Stimulated activated CD4-positive, alpha-beta T cell treated with anti-CD3 and anti-CD28 coated beads, Interleukin-1b, Interleukin-23, amount 100 ng/mL, for 1 hour (primary cell): Measurements from ENCODE around the gene ACTR3C.
"Not testable (repeated sequence)": the region's sequence is repeated elsewhere in the genome, so short reads cannot be mapped to it uniquely, and the experiment has no call there.

Experiments
- DNase-seq, 2 donors: peaks; one replicate each; pipeline ENCODE4 v3.0.0-alpha.2; 2020; ENCODE audit warnings: low read depth in 2 of 2

The ACTR3C gene

DNA sequence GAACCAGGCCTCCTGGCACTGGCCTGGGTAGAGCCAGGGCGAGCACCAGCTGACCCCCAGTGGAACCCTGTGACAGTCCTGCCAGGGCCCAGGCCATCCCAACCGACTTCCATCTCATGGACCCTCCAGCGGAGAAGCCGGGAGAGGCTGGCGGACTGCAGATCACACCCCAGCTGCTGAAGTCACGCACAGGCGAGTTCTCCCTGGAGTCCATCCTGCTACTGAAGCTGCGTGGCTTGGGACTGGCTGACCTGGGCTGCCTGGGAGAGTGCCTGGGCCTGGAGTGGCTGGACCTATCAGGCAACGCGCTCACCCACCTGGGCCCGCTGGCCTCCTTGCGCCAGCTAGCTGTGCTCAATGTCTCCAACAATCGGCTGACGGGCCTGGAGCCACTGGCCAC lies 13.4 kb upstream of the ACTR3C start:
- DNase-seq: no peak

DNA sequence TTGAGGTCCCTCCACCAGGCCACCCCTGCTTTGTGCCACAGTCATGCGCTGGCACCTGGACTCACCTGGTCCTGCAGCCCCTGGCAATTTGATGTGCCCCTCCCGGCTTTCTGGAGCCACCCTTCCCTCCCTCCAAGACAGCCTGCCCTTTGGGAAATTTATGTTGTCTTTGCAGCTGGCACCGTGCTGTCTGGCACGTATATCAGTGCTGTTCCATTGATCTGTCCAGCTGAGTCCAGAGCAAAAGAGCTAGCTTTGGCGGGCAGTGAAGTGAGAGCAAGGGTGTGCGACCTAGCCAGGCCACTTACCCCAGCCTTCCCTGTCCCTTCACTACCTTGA lies 12.4 kb upstream of the ACTR3C start:
- DNase-seq: no peak

DNA sequence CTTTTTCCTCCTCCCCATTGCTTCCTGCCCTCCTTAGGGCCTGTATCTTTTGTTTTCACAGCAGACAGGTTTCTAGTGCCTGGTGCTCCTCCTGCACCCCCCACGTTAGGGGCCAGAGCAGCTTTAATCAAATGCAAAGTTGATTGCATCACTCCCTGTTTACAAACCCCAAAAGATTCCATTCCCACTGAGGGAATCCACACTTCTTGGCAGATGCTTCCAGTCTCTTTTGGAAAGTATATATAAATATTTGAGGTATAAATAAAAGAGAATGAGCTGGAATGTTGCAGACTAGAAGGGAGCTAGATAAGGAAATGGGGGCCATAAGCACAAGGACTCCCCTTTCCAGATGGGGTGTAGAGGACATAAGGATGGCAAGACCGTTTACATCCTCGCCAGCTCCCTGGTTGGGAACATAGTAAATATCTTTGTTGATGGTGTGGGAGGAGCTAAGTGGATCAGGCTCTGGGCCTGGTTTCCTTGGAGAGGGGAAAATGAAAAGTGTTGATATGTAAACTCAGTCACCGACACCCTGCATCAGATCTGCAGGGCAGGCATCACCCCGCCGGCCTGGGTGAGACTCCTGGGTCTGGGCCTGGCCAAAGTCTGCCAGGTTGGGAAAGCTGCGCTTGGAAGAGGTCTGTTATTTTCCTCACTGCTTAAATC lies 11.9 kb upstream of the ACTR3C start:
- no peak for DNase-seq

DNA sequence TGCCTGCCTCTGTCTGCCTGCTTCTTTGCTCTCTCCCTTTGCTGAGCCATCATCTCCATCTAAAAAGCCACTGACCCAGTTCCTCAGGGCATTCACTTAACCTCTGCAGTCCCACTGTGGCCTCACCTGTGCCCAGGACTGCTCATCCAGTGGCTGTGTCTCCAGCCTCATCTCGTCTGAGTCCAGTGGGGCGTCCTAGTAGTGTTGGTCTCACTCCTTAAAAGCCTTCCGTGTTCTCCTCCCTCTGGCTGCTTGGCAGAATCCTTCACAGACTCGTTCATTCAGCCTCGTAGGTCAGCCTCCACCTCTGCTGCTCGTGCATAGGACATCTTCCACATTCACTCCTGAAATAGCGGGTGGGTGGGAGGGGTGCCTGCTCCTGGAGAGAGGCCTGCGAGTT lies 10.8 kb upstream of the ACTR3C start:
- no peak for DNase-seq

DNA sequence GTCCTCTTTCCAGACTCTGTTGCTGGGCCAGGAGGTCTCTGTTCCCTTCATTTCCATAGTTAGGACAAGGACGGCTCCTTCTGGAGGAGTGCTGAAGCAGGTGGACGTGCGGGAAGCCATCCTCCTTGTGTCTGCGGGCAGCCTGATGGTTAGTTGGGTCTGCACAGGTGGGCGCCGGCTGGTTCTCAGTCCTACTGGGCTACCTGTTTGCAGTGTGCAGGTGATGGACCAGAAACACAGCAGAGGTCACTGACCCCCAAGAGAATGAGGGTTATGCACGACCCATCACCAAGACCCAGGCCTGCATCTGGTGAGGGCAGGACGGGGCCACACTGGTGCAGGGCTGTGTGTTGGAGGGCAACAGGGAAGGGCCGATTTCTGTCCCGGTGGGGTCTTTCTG lies 10.3 kb upstream of the ACTR3C start:
- no peak for DNase-seq

DNA sequence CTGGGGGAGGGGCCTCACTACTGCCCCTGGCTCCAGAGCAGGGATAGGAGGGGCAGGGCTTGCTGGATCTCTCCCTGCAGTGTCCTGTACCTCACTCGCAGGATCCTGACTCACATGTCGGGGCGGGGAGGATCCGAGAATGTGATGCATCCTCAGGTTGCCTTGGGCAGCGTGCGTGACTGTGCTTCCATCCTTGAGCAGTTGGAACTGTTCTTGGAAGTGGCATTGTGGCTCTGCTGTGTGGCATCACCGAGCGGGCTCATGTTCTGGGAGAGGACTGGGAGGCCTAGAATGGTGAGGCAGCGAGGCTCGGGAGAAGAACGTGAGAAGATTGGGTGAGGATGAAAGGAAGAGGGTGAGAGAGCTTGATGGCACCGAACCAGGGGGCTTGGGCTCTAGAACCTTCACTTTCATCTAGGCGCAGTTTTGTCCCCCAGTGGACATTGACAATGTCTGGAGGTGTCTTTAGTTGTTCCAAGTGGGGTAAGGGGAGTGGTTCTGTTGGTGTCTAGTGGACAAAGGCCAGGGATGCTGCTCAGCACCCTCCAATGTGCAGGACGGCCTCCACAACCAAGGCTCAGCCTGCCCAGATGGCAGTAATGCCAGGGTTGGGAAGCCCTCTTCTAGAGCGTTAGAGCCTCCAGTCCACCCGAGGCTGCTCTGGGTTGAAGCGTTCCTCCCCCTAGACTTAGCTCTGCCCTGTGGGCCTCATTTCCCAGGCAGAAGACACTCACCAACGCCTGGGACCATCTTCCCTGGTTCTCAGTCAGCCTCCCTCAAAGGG lies 9.7 kb upstream of the ACTR3C start:
- DNase-seq: no peak

DNA sequence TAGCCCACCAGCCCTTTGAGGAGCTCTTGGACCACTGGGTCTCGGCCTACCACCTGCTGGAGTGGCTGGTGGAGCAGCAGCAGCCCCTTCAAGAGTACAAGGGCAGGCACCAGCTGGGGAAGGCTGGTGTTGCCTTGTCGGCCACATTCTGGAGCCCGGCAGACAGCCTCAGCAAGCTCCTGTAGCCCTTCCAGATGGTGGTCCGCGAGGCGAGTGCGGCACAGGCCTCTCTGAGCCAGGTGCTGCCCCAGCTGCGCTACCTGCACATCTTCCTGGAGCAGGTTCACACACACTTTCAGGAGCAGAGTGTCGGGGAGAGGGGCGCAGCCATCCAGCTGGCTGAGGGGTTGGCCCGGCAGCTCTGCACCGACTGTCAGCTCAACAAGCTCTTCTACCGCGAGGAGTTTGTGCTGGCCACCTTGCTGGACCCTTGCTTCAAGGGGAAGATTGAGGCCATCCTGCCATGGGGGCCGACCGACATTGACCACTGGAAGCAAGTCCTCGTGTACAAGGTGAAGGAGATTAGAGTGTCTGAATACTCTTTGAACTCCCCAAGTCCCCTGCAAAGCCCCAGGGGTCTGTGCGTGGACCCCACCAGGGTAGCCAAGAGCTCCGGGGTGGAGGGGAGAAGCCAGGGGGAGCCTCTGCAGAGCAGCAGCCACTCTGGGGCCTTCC lies 7.0 kb upstream of the ACTR3C start:
- no peak for DNase-seq

DNA sequence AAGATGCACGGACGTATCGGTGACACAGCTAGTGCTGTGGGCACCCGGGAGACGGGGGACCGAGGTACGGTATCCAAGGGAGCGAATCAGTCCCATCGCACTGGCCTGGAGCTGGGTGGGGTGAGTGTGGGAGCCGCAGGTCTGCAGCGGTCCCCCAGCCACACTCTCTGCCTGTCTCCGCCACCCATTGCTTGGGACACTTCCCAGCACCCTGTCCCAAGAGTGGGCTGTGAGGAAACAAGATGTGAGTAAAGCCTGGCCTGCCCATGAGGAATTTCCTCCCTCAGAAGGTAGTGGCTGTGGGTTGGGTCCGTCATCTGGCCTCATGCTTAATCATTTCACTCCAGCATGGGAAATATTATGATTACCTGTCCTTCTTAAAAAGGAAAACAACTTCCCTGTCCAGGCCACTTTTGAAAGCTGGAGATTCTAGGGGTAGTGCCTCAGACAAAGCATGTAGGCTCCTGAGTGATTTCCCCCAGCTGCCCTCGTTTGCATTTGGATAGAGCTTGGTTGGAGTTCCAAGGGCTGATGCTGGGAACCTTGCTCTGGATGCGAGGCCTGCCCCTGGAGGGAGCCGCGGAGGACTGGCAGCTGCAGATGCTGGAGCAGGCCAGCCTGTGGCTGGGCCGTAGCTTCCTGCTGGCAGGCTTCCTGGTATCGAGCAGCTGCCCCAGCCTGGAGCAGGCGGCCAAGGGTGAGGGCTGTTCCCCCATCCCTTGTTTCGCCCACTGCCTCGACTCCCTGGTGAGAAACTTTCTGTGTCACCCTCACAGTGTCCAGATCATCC lies 6.2 kb upstream of the ACTR3C start:
- DNase-seq: no peak

DNA sequence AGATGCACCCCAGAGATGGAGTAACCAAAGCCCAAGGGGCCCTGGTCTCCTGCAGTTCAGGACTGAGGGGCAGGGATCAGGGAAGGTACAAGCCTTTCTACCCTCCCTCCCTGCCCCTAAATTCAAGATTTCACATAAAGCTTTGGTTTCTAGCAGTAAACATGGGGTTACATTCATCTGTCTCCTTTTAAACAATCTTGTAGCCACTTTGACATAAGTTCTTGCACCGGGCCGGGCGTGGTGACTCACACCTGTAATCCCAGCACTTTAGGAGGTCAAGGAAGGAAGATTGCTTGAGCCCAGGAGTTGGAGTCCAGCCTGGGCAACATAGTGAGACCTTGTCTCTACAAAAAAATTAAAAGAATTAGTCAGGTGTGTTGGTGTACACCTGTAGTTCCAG lies 4.0 kb upstream of the ACTR3C start:
- no peak for DNase-seq

DNA sequence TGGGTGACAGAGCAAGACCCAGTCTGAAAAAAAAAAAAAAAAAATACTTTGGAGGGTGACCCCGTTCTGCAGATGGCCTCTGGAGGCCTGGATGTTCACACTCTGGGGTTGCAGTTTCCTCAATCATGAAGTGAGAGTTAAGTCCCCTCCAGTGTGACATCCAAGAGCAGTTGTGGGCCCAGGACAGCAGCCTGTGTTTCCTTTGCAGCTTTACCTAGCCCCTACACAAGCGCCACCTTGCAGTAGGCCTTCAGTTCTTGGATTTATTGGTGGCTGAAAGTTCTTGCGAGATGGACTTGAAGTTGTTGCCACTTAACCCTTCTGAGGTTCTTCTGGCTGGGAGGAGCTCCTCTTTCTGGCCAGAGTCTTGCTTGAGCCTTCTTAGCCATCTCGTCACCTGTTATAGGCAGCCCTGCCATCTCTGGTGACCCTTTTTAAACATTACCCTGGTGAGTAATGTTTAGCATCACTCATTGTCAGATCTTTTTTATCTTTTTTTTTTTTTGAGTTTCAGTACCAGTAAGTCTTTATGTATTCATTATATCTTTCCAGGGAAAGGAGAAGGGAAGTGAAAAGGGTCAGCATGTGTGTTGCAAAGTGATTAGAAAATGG lies 3.4 kb upstream of the ACTR3C start:
- no peak for DNase-seq

DNA sequence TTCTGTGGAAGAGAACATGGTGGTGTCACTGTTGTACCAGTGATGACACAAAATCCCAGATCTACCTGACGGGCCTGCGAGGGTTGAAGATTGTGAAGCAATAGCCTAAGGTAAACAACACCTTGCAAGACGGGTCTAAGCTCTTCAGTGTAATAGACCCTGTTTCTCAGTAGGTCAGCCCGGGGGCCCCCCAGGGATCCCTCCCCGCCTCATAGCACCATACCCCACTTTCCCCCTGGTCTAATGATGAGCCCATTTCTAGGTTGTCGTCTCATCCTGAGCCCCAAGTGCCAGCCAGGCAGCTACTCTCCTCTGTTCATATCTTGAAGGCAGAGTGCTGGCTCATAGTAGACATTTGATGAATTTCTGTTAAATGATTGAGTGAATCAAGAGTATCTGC lies 2.6 kb upstream of the ACTR3C start:
- no peak for DNase-seq

DNA sequence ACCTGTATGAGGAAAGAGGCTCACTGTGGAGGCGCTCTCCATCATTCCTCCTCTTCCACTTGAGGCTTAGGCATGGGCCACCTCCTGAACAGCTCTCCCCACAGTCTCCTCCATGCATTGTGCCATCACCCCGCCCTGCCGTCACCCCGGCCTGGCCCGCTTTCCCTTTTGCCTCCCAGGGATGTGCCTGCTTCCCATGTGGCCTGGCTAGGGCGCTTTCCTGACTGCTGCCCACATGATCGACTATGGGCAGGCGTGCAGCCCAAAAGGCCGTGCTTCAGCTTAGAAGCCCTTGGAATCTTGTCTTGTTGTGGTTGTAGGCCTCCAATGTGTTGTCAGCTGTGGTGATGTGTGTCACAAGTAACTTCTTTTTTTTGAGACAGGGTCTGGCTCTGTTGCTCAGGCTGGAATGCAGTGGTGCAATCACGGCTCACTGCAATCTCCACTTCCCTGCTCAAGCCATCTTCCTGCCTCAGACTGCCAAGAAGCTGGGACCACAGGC lies 1.8 kb upstream of the ACTR3C start:
- DNase-seq: no peak

DNA sequence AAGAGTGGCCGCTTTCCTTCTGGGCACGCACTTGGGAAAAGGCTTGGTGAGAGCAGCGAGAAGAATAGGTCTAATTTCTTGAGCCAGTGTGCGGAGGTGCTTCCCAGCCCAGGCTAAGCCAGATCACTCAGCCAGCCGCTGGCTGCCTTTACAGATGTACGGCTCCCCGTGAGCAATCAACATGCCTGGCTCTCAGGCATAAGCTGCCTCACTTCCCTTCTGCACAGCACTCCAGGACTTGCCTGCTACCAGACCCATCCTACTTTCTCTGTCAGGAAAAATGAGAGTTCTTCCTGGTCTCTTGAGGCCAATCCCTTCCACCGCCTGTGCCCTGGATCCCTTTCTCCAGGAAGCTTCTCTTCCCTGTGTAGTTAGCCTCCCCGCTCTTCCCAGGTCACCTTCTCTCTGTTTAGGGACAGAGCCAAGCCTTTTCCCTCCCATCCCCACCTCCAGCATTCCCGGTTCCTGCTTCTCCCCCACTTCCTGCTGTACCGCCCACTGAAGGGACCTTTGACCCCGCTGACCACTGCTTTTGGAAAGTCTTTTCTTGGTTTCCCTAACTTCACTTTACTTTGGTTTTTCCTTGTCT lies 1.1 kb upstream of the ACTR3C start:
- DNase-seq: no peak

DNA sequence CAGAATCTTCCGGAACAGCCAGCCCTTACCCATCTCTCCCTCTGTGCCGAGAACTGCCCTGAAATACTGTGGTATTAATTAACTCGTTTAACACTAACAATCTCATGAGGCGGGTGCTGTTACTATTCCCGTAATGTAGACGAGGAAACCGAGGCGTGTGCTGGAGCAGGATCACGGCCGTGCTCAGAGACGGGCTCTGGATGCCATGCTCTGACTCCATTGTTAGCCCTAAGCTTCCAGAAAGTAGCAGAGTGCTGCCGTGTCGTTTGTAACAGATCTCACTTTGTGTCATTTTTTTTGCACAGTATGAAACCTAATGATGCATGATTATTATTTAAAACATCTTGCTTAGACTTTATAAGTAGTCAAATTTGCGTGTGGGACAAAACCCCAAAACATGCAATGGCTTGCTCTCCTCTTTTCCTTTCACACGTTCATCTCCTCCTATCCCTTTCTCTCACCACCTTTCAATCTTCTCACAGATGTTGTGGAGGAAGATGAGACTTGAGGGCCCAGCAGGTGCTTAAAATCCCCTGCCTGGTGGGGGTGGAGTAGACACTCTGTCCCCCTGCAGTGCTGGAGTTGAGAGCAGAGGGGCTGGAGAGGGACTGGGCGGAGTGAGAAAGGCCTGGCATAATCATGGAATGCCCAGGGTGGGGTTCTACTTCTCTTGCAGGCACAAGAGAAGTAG lies 482 bp upstream of the ACTR3C start:
- DNase-seq: no peak

DNA sequence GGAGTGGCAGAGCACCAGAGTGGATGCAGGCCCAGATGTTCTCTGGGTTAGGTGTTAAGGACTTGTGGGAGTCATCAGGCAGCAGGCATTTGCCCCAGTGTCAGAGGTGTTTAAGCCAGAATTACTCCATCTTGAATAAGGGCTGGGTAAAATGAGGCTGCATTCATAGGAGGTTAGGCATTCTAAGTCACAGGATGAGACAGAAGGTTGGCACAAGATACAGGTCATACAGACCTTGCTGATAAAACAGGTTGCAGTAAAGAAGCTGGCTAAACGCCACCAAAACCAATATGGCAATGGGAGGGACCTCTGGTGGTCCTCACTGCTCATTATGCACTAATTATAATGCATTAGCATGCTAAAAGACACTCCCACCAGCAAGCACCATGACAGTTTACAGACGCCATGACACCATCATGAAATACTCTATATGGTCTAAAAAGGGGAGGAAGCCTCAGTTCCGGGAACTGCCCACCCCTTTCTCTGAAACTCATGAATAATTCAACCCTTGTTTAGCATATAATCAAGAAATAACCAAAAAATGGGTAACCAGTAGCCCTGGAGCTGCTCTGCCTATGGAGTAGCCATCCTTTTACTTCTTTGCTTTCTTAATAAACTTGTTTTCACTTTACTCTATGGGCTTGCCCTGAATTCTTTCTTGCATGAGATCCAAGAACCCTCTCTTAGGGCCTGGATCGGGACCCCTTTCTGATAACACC lies 1.1 kb downstream of the ACTR3C start:
- peak in 1 of 2 donors; percentile 38 for DNase-seq

DNA sequence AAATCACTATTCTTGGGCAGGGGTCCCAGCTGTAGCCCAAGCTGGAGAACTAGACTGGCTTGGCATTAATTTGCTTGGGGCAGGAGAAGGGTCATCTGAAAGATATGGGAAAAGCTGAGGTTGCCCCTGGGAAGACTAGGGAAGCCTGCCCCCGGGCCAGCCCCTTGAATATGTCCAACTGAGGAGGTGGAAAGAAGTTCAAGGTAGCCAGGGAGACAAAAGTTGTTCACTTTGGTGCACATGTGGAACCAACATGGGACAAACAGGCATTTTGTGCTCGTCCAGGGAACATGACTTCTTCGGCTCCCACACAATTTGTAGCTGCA lies 1.6 kb downstream of the ACTR3C start:
- DNase-seq: no peak

DNA sequence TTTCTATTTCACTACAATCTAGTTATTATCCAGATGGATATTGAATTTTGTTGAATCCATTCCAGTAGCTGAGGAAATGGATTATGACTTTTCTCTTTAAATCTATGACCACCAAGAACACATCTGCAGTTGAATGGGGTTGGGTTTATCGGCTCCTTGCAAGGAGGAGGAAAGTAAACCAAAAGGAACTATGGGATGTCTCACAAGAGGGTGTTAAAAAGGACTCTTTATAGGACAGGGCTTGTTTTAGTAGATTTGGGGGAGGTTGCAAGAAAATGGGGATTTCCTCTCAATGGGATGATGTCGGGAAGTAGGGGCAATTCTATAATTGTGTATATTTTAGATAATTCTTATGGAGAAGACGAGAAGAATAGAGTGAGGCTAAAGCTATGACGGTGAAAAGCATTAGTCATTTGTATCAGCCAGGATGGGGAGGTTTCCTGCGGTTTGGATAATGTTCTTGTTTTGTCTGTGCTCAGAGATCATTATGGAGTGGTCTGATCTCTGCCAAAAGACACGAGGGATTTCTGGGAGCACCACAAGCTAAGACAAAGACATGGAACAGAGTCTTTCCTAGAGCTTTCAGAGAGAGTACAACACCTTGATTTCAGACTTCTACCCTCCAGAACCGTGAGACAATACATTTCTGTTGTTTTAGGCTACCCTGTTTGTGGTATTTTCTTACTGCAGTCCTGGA lies 5.4 kb downstream of the ACTR3C start:
- no peak for DNase-seq

DNA sequence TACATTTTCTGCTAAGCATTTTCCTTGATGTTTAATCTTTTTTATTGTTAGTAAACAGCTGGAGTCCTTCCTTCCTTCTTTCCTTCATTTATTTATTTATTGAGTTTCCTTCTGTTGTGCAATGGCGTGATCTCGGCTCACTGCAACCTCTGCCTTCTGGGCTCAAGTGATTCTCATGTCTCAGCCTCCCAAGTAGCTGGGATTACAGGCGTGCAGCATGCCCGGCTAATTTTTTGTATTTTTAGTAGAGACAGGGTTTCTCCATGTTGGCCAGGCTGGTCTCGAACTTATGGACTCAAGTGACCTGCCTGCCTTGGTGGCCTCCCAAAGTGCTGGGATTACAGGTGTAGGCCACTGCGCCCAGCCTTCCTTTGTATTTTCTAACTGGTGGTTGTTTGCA lies 6.4 kb downstream of the ACTR3C start:
- not testable (repeated sequence) for DNase-seq

DNA sequence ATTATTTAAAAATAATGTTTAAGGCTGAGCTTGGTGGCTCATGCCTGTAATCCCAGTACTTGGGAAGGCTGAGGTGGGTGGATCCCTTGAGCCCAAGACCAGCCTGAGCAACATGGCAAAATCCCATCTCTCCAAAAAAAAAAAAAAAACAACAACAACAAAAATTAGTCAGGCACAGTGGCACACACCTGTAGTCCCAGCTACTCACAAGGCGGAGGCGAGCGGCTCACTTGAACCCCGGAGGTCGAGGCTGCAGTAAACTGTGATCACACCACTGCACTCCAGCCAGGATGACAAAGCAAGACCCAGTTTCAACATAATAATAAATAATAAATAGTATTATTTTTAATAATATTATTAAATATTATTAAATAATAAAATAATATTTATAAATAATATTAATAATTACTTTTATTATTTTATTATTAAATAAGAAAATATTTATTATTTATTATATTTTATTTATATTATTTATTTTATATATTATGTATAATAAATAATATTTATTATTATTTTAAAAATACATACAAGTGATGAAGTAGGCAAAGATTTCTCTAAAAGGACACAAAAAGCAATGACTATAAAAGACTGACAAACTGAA lies 8.6 kb downstream of the ACTR3C start:
- no peak for DNase-seq
